ENCODE measurements around the gene CD244.
"Not testable (repeated sequence)": the region's sequence is repeated elsewhere in the genome, so short reads cannot be mapped to it uniquely, and the experiment has no call there.

Gene CD244

GRCh38 chr1:160797271-160797709 lies 65.4 kb downstream of the CD244 start:
- CTCF ChIA-PET, result no interaction called here
- H3K4me3 ChIP-seq (ENCODE audit: low read depth, low read length), result no peak overlapping the region
- TF ChIP-seq CTCF (IDR thresholded peaks at IDR 0.05; ENCODE audit: insufficient read depth, low read length, missing control alignments), result no peak
- DNase-seq (ENCODE audit: low read depth, low spot score), result no peak
- POLR2A ChIA-PET, result no interaction called here

DNA sequence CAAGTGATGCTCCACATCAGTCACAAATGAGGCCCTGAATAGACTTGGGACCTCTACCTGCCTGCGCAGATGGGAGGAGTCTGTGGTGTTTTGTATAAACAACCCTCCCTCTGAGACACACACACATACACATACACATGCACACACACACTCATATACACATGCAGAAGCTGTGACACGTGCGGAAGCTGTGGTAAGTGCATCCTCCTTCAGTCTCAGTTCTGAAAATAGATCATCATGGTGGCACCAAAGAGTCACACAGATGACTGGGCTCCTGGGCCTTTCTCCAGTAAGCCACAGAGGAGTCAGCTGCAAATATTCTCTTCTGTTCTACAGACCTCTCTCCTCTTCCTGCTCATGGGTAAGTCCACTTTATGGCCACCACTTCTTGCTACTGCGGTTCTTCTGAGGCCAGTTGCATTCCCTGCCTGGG lies 66.7 kb downstream of the CD244 start, which contains the start of gene LY9:
Gene LY9 (plus strand): TSS at position 224 of the 433 bp plus-strand sequence. CDS start 14 bp downstream, at position 238.
- POLR2A ChIA-PET, result no interaction called here
- H3K4me3 ChIP-seq (ENCODE audit: low read depth, low read length), result no peak within 1 kb of the TSS
- no peak for DNase-seq (ENCODE audit: low read depth, low spot score)
- no peak for TF ChIP-seq CTCF (IDR thresholded peaks at IDR 0.05; ENCODE audit: insufficient read depth, low read length, missing control alignments)
- CTCF ChIA-PET, result no interaction called here

DNA sequence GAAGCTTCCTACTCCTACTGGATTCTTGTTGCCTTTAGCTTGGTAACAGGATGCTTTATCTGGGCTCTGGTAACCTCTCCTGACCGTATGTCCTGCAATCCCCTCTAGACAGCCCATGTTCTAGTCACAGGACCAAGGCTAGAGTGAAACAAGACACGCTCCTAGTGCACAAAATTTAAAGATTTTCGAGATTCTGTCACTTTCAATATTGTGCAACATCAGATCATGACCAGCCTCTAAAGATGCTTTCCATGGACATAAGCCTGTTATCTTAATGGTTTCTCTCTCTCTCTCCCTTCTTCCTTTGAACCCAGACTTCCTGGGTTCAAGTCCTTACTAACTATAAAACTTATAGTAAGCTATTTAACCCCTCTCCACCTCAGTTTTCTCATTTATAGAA lies 68.3 kb downstream of the CD244 start:
- CTCF ChIA-PET, result no interaction called here
- DNase-seq (ENCODE audit: low read depth, low spot score), result no peak
- no peak overlapping the region for H3K4me3 ChIP-seq (ENCODE audit: low read depth, low read length)
- no peak for TF ChIP-seq CTCF (IDR thresholded peaks at IDR 0.05; ENCODE audit: insufficient read depth, low read length, missing control alignments)
- POLR2A ChIA-PET, result no interaction called here

GRCh38 chr1:160789702-160790611 lies 72.7 kb downstream of the CD244 start:
- TF ChIP-seq CTCF (IDR thresholded peaks at IDR 0.05; ENCODE audit: insufficient read depth, low read length, missing control alignments), result no peak
- DNase-seq (ENCODE audit: low read depth, low spot score), result no peak
- H3K4me3 ChIP-seq (ENCODE audit: low read depth, low read length), result no peak overlapping the region
- CTCF ChIA-PET, result no interaction called here
- POLR2A ChIA-PET, result no interaction called here

DNA sequence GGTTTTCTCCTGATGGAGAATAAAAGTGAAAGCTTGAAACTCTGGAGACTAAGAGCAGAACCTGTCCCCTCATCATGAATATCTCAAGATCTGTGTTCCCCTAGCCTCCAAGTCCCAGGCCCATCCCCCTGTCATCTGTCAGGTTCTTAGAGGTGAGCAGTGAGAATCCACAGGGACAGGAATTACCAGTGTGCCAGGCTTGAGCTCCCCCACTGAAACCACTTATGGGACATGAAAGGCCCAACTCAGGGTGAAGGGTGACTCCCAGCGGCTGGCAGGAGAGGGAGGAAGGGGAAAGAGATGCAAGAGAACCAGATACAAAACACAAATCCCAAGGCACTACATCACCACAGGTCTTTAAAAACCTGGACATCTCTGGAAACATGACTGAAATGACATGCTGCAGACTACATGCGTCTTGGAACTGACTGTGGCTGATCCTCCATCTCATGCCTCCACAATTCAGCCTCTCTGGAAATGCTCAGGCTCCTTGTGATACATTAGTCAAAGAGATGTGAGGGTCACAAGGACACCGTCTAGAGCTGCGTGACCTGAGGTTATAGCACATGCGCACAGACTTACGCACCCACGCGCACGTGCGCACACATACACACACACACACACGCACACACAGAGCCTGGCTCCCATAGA lies 73.5 kb downstream of the CD244 start:
- ChIA-PET POLR2A (no interaction called here), CTCF (no interaction called here)
- H3K4me3 ChIP-seq (ENCODE audit: low read depth, low read length), result no peak overlapping the region
- no peak for TF ChIP-seq CTCF (IDR thresholded peaks at IDR 0.05; ENCODE audit: insufficient read depth, low read length, missing control alignments)
- no peak for DNase-seq (ENCODE audit: low read depth, low spot score)

DNA sequence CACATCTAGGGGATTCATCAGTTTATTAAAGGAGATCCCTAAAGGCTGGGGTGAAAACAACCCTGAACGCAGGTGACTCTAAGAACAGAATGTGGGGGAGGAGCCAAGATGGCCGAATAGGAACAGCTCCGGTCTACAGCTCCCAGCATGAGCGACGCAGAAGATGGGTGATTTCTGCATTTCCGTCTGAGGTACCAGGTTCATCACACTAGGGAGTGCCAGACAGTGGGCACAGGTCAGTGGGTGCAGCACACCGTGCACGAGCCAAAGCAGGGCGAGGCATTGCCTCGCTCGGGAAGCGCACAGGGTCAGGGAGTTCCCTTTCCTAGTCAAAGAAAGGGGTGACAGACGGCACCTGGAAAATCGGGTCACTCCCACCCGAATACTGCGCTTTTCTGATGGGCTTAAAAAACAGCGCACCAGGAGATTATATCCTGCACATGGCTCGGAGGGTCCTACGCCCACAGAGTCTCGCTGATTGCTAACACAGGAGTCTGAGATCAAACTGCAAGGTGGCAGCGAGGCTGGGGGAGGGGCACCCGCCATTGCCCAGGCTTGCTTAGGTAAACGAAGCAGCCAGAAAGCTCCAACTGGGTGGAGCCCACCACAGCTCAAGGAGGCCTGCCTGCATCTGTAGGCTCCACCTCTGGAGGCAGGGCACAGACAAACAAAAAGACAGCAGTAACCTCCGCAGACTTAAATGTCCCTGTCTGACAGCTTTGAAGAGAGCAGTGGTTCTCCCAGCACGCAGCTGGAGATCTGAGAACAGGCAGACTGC lies 79.5 kb downstream of the CD244 start:
- CTCF ChIA-PET; H3K4me3 ChIP-seq (ENCODE audit: low read depth, low read length); POLR2A ChIA-PET; DNase-seq (ENCODE audit: low read depth, low spot score): not testable (repeated sequence)

All from AG04449 (cell line).